ENCODE results near the gene ATRN. TPM values are rescaled to one million over a fixed set of nuclear protein-coding genes. Genes with fewer than 3 reads are reported as not detected.

Gene ATRN
- total RNA-seq, 1 experiment from 2014 or later, result 41.4 TPM

- H3K27me3 Mint-ChIP-seq (ENCODE audit: insufficient read depth, unreplicated experiment), result no peaks in the 10 kb centered on the region
- CTCF ChIA-PET, result no interaction called here
Measured at GRCh38 chr20:3621111-3621510, 150.3 kb downstream of the ATRN start.

GRCh38 chr20:3622406-3622805 is 151.6 kb downstream of the ATRN start:
- intact Hi-C loops (cut with micrococcal nuclease; ENCODE audit: unreplicated experiment), result no loop called here
- no peaks in the 10 kb centered on the region for H3K9me3 Mint-ChIP-seq (ENCODE audit: unreplicated experiment)
- no peaks in the 10 kb centered on the region for H3K36me3 Mint-ChIP-seq (ENCODE audit: insufficient read depth, unreplicated experiment)
- no peaks in the 10 kb centered on the region for H3K27me3 Mint-ChIP-seq (ENCODE audit: insufficient read depth, unreplicated experiment)
- Histone ChIP-seq H3K4me3 (ENCODE audit: low read depth, low read length) (no peak overlapping the region), H3K27me3 (replicated peaks; ENCODE audit: control insufficient read depth, insufficient read depth, low read length) (no peaks in the 10 kb centered on the region), H3K36me3 (ENCODE audit: control insufficient read depth, insufficient read depth, low read length) (no peaks in the 10 kb centered on the region; the same call in 1 of the 2 replicates), H3K9me3 (no peaks in the 10 kb centered on the region), H3K4me1 (peaks cover 11% of the 10 kb centered on the region)
- H3K4me3 Mint-ChIP-seq (ENCODE audit: unreplicated experiment), result no peak overlapping the region
- peak in 1 of 2 experiments; percentile 48 for DNase-seq
- TF ChIP-seq CTCF (IDR thresholded peaks at IDR 0.05; ENCODE audit: insufficient read depth in 1 of 2, low read depth in 1 of 2, low read length in 1 of 2, severe bottlenecking in 1 of 2, unreplicated experiment in 1 of 2), result no peak
- no peaks in the 10 kb centered on the region for H3K4me1 Mint-ChIP-seq (ENCODE audit: low read depth, unreplicated experiment)
- no TSS peak for BruUV-seq (replicated peaks)
- H3K27ac Mint-ChIP-seq (ENCODE audit: unreplicated experiment), result no peak overlapping the region
- POLR2A ChIA-PET, result no interaction called here
- CTCF ChIA-PET, result no interaction called here

More at GRCh38 chr20:3621111-3621510, 150.3 kb downstream of the ATRN start:
- Mint-ChIP-seq H3K27ac (ENCODE audit: unreplicated experiment) (no peak overlapping the region), H3K4me1 (ENCODE audit: low read depth, unreplicated experiment) (no peaks in the 10 kb centered on the region), H3K4me3 (ENCODE audit: unreplicated experiment) (no peak overlapping the region), H3K36me3 (ENCODE audit: insufficient read depth, unreplicated experiment) (no peaks in the 10 kb centered on the region), H3K9me3 (ENCODE audit: unreplicated experiment) (no peaks in the 10 kb centered on the region)
- H3K4me3 ChIP-seq (ENCODE audit: low read depth, low read length), result no peak overlapping the region
- TF ChIP-seq CTCF (IDR thresholded peaks at IDR 0.05; ENCODE audit: insufficient read depth in 1 of 2, low read depth in 1 of 2, low read length in 1 of 2, severe bottlenecking in 1 of 2, unreplicated experiment in 1 of 2), result no peak
- no peaks in the 10 kb centered on the region for H3K9me3 ChIP-seq
- DNase-seq, result no peak
- H3K36me3 ChIP-seq (ENCODE audit: control insufficient read depth, insufficient read depth, low read length), result no peaks in the 10 kb centered on the region; the same call in 1 of the 2 replicates
- H3K4me1 ChIP-seq, result peaks cover 11% of the 10 kb centered on the region
- H3K27me3 ChIP-seq (replicated peaks; ENCODE audit: control insufficient read depth, insufficient read depth, low read length), result no peaks in the 10 kb centered on the region
- BruUV-seq (replicated peaks), result no TSS peak
- POLR2A ChIA-PET, result no interaction called here
- intact Hi-C loops (cut with micrococcal nuclease; ENCODE audit: unreplicated experiment), result no loop called here

GRCh38 chr20:3627476-3627875 is 156.7 kb downstream of the ATRN start:
- ChIA-PET CTCF (no interaction called here), POLR2A (no interaction called here)
- no TSS peak for BruUV-seq (replicated peaks)
- H3K4me1 Mint-ChIP-seq (ENCODE audit: low read depth, unreplicated experiment), result peaks cover 7% of the 10 kb centered on the region
- no peaks in the 10 kb centered on the region for H3K9me3 Mint-ChIP-seq (ENCODE audit: unreplicated experiment)
- no peak overlapping the region for H3K4me3 ChIP-seq (ENCODE audit: low read depth, low read length)
- TF ChIP-seq CTCF (IDR thresholded peaks at IDR 0.05; ENCODE audit: insufficient read depth in 1 of 2, low read depth in 1 of 2, low read length in 1 of 2, severe bottlenecking in 1 of 2, unreplicated experiment in 1 of 2), result no peak
- no peaks in the 10 kb centered on the region for H3K27me3 ChIP-seq (replicated peaks; ENCODE audit: control insufficient read depth, insufficient read depth, low read length)
- H3K4me1 ChIP-seq, result peaks cover 3% of the 10 kb centered on the region
- H3K36me3 Mint-ChIP-seq (ENCODE audit: insufficient read depth, unreplicated experiment), result no peaks in the 10 kb centered on the region
- no peak for DNase-seq
- H3K4me3 Mint-ChIP-seq (ENCODE audit: unreplicated experiment), result no peak overlapping the region
- intact Hi-C loops (cut with micrococcal nuclease; ENCODE audit: unreplicated experiment), result no loop called here
- no peaks in the 10 kb centered on the region for H3K27me3 Mint-ChIP-seq (ENCODE audit: insufficient read depth, unreplicated experiment)
- H3K9me3 ChIP-seq, result no peaks in the 10 kb centered on the region
- no peaks in the 10 kb centered on the region; the same call in 1 of the 2 replicates for H3K36me3 ChIP-seq (ENCODE audit: control insufficient read depth, insufficient read depth, low read length)
- no peak overlapping the region for H3K27ac Mint-ChIP-seq (ENCODE audit: unreplicated experiment)

All from Caco-2 (cell line).